Type B pancreatic cell (in vitro differentiated cells): Measurements from ENCODE around the gene RBP3. TPM values are rescaled to one million over a fixed set of nuclear protein-coding genes. Genes with fewer than 3 reads are reported as not detected.

Experiments
- DNase-seq: peaks from one replicate; pipeline ENCODE4 v3.0.0; 2021; ENCODE audit warnings: mixed read lengths; ENCODE audit not compliant: unreplicated experiment; ENCODE audit errors: extremely low spot score
- H3K27ac Mint-ChIP-seq: 2 replicates; pipeline ENCODE4 v1.8.0; 2021; ENCODE audit warnings: mild to moderate bottlenecking, mixed read lengths
- H3K27me3 Mint-ChIP-seq: 2 replicates; pipeline ENCODE4 v1.8.0; 2021; ENCODE audit warnings: mixed read lengths
- H3K36me3 Mint-ChIP-seq: 2 replicates; pipeline ENCODE4 v1.8.0; 2021; ENCODE audit warnings: mixed read lengths
- H3K4me1 Mint-ChIP-seq: one replicate; pipeline ENCODE4 v1.8.0; 2021; ENCODE audit warnings: mixed read lengths; ENCODE audit not compliant: unreplicated experiment
- H3K4me3 Mint-ChIP-seq: 2 replicates; pipeline ENCODE4 v1.8.0; 2021; ENCODE audit warnings: mild to moderate bottlenecking, mixed read lengths
- H3K9me3 Mint-ChIP-seq: 2 replicates; pipeline ENCODE4 v1.8.0; 2021; ENCODE audit warnings: mixed read lengths
- total RNA-seq: library from RNA; stranded (reverse); gene quantifications from 2 replicates; pipeline ENCODE4 v1.2.1, GENCODE V29; 2021; ENCODE audit warnings: low replicate concordance
- TF ChIP-seq, protein P1 (sequence below): fragments of 200-600 bp; sonication (generic); conservative IDR thresholded peaks from 2 replicates; pipeline ENCODE4 v1.5.0; 2021; ENCODE audit warnings: antibody characterized with exemption, mild to moderate bottlenecking

The RBP3 gene
- total RNA-seq, 1 donor from 2014 or later, result not detected

DNA sequence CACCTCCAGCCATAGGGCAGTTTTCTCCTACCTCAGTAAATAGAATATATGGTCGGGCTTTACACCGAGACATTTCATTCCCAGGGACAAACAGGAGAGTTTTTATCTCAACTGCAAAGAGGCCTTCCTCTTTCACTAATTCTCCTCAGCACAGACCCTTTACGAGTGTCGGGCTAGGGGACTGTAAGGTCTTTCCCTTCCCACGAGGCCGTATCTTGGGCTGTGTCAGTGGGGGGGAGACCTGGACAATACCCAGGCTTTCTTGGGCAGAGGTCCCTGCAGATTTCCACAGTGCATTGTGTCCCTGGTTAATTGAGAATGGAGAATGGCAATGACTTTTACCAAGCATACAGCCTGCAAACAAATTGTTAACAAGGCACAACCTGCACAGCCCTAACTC lies 49.1 kb downstream of the RBP3 start:
- peaks cover 11% of the 10 kb centered on the region for H3K9me3 Mint-ChIP-seq
- TF ChIP-seq, protein P1, sequence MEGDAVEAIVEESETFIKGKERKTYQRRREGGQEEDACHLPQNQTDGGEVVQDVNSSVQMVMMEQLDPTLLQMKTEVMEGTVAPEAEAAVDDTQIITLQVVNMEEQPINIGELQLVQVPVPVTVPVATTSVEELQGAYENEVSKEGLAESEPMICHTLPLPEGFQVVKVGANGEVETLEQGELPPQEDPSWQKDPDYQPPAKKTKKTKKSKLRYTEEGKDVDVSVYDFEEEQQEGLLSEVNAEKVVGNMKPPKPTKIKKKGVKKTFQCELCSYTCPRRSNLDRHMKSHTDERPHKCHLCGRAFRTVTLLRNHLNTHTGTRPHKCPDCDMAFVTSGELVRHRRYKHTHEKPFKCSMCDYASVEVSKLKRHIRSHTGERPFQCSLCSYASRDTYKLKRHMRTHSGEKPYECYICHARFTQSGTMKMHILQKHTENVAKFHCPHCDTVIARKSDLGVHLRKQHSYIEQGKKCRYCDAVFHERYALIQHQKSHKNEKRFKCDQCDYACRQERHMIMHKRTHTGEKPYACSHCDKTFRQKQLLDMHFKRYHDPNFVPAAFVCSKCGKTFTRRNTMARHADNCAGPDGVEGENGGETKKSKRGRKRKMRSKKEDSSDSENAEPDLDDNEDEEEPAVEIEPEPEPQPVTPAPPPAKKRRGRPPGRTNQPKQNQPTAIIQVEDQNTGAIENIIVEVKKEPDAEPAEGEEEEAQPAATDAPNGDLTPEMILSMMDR, result no peak
- H3K27ac Mint-ChIP-seq, result peak overlapping the region; percentile 84
- DNase-seq, result peak; percentile 10
- no peaks in the 10 kb centered on the region for H3K27me3 Mint-ChIP-seq
- no peak overlapping the region for H3K4me3 Mint-ChIP-seq
- H3K4me1 Mint-ChIP-seq, result peaks cover 11% of the 10 kb centered on the region
- peaks cover 3% of the 10 kb centered on the region for H3K36me3 Mint-ChIP-seq

DNA sequence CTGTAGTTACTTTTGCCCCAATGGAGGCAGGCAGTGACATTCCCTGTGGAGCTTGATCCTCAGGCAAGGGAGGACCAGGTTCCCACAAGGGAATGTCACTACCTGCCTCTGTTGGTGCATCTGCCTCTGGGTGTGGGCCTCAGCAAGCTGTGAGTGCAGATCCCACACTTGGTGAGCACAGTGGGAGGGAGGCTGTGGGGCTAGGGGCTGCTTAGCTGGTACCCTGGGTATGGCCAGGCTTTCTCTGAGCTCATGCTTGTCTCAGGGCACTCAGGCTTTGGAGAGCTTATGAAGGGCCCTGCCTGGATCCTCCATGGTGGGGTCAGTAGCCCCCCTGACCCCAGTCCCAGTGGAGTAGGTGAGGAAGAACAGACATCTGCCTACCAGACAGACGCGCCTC lies 52.1 kb downstream of the RBP3 start:
- no peaks in the 10 kb centered on the region for H3K27me3 Mint-ChIP-seq
- H3K36me3 Mint-ChIP-seq, result peaks cover 3% of the 10 kb centered on the region
- H3K4me3 Mint-ChIP-seq, result no peak overlapping the region
- peaks cover 11% of the 10 kb centered on the region for H3K9me3 Mint-ChIP-seq
- TF ChIP-seq, protein P1, result no peak
- no peak overlapping the region for H3K27ac Mint-ChIP-seq
- peak; percentile 52 for DNase-seq
- H3K4me1 Mint-ChIP-seq, result peaks cover 32% of the 10 kb centered on the region

DNA sequence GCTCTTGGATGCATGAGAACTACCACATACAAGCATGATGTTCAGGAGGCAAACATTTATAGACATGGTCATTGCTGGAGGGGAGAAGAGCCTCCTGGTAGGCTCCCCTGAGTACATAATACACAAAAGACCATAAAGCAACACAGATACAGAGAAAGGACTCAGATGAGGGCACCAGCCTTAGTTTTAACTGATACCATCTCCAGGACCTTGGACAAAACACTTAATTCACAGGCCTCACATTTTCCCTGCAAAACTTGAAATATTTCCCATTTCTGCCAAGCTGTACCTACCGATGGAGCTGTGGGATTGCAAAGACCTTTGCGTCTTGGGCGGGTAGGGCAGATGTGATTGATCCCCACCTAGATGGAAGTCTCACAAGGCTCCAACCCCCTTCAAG lies 52.6 kb downstream of the RBP3 start:
- TF ChIP-seq, protein P1, result no peak
- H3K27me3 Mint-ChIP-seq, result no peaks in the 10 kb centered on the region
- H3K9me3 Mint-ChIP-seq, result peaks cover 11% of the 10 kb centered on the region
- peak; percentile 18 for DNase-seq
- no peak overlapping the region for H3K4me3 Mint-ChIP-seq
- peaks cover 32% of the 10 kb centered on the region for H3K4me1 Mint-ChIP-seq
- H3K36me3 Mint-ChIP-seq, result peaks cover 3% of the 10 kb centered on the region
- no peak overlapping the region for H3K27ac Mint-ChIP-seq

DNA sequence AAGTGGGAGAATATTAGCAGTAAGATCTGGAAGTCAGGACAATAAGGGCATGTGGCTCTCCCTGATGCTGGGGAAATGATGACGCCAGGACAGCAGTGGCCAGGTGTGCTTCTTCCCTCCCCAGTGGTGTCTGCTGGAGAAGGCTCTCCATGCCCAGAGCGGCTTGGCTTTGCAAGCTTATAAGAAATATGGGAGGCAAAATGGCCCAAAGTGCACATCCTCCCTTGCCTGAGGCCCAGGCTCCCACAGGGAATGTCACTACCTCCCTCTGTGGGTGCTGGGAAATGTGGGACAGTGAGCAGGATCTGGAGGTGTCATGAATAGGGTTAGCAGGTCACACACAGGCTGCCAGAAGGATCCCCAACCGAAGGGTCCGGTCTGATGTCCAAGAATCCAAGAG lies 53.0 kb downstream of the RBP3 start:
- Mint-ChIP-seq H3K9me3 (peaks cover 11% of the 10 kb centered on the region), H3K36me3 (peaks cover 3% of the 10 kb centered on the region), H3K27ac (no peak overlapping the region), H3K4me3 (no peak overlapping the region), H3K4me1 (peaks cover 32% of the 10 kb centered on the region), H3K27me3 (no peaks in the 10 kb centered on the region)
- TF ChIP-seq, protein P1, result no peak
- DNase-seq, result no peak

DNA sequence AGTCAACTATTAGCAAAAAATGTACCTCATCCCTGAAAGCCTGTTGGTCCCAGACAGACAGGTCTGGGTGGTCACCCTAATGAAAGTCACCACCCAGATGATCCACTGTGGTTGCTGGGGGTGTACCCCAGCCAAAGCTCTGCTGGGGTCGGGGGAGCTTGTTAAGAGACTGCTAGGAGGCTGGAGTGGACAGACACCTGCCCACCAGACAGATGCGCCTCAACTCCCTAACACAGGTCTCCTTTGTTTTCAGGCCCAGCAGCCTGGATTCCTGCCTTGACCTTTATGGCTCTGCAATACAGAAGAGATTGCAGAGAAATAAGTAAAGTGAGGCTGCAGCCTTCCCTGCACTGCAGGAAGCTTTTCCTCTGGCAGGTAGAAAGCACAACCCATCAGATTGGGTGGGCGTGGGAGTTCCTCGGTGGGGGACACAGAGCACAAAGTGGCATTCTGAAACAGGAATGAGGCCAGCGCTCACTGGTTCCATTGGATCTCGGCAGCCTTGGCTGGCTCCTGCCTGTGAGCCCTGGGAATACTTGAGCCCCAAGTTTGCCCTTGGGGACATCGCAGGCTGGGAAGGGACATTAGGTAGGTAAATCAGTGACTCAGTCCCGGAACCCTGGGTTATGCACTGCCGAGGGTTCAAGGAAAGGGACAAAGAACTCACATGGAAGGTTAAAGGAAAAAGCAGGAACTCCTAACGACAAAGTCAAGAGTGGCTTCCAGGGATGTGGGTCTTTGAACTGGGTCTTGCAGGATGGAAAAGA lies 53.9 kb downstream of the RBP3 start:
- Mint-ChIP-seq H3K36me3 (no peaks in the 10 kb centered on the region), H3K27ac (peak overlapping the region; percentile 81), H3K27me3 (no peaks in the 10 kb centered on the region), H3K4me1 (peaks cover 25% of the 10 kb centered on the region), H3K4me3 (peak overlapping the region; percentile 25), H3K9me3 (peaks cover 7% of the 10 kb centered on the region)
- TF ChIP-seq, protein P1, result no peak
- peak; percentile 59 for DNase-seq
